Muscle of leg (tissue), 11 donors: Measurements from ENCODE around the gene KRT12. TPM values are rescaled to one million over a fixed set of nuclear protein-coding genes. Genes with fewer than 3 reads are reported as not detected.
A peak's percentile ranks its signal among the peaks of the same experiment; 100 is the strongest.

Experiments
- DNase-seq: peaks from one replicate; pipeline ENCODE4 v3.0.0; 2013
- H3K27ac ChIP-seq: one replicate; pipeline ENCODE4 v1.5.1; 2013; ENCODE audit warnings: mild to moderate bottlenecking, low read length, control low read depth
- H3K27me3 ChIP-seq: one replicate; pipeline ENCODE4 v1.6.1; 2013; ENCODE audit warnings: low read length; ENCODE audit not compliant: control insufficient read depth, insufficient read depth
- H3K36me3 ChIP-seq: one replicate; pipeline ENCODE4 v1.6.1; 2013; ENCODE audit warnings: low read length; ENCODE audit not compliant: control insufficient read depth, insufficient read depth
- H3K4me1 ChIP-seq: one replicate; pipeline ENCODE4 v1.6.1; 2013; ENCODE audit warnings: low read length; ENCODE audit not compliant: control insufficient read depth, insufficient read depth
- H3K4me3 ChIP-seq: one replicate; pipeline ENCODE4 v1.5.1; 2013; ENCODE audit warnings: low read length, control low read depth
- H3K9me3 ChIP-seq: replicated peaks from 2 replicates; pipeline ENCODE4 v1.6.1; 2013; ENCODE audit warnings: low read depth, low read length; ENCODE audit not compliant: control insufficient read depth
- WGBS: methylation state at CpG from one replicate; pipeline ENCODE4 v1.1.5; 2013; ENCODE audit warnings: missing lambda C conversion rate; ENCODE audit not compliant: insufficient coverage; 5-methylcytosine and 5-hydroxymethylcytosine counted together
- polyA plus RNA-seq, 8 donors: library from polyadenylated mRNA; unstranded; fragments of 120-200 nt; gene quantifications; one replicate each; pipeline versions ENCODE4 v1.2.1 to v1.2.3, GENCODE V29; 2013; ENCODE audit warnings: inconsistent platforms in 1 of 8, low replicate concordance in 1 of 8; ENCODE audit not compliant: insufficient read length in 8 of 8, insufficient read depth in 1 of 8
- total RNA-seq: library from RNA; stranded (reverse); fragments of 120-200 nt; gene quantifications from one replicate; pipeline ENCODE4 v1.2.4, GENCODE V29; 2013

KRT12 gene
- total and polyA plus RNA-seq, 9 donors: 0.14 to 1.2 (median 0.22) TPM; not detected in 1

- Histone ChIP-seq H3K27me3 (no peaks in the 10 kb centered on the region), H3K4me3 (no peak overlapping the region), H3K27ac (no peak overlapping the region), H3K4me1 (no peaks in the 10 kb centered on the region), H3K36me3 (no peaks in the 10 kb centered on the region), H3K9me3 (no peaks in the 10 kb centered on the region)
- DNase-seq: no peak
- WGBS: no CpG with 5 or more reads among the region's 1 CpG
Observed at GRCh38 chr17:40848583-40849235, 18.3 kb downstream of the KRT12 start.

GRCh38 chr17:40846515-40847144, 20.4 kb downstream of the KRT12 start:
- Histone ChIP-seq H3K9me3 (no peaks in the 10 kb centered on the region), H3K27me3 (no peaks in the 10 kb centered on the region), H3K36me3 (no peaks in the 10 kb centered on the region), H3K4me3 (no peak overlapping the region), H3K4me1 (no peaks in the 10 kb centered on the region), H3K27ac (no peak overlapping the region)
- no peak for DNase-seq
- WGBS: 100% methylated on average over 1 of the region's 1 CpG

GRCh38 chr17:40844671-40845107, 22.3 kb downstream of the KRT12 start:
- Histone ChIP-seq H3K36me3 (no peaks in the 10 kb centered on the region), H3K27me3 (no peaks in the 10 kb centered on the region), H3K4me1 (no peaks in the 10 kb centered on the region), H3K27ac (no peak overlapping the region), H3K9me3 (no peaks in the 10 kb centered on the region), H3K4me3 (no peak overlapping the region)
- WGBS: 82% methylated on average over 4 of the region's 4 CpGs
- DNase-seq: no peak

GRCh38 chr17:40843242-40843641, 23.8 kb downstream of the KRT12 start:
- Histone ChIP-seq H3K4me3 (no peak overlapping the region), H3K9me3 (no peaks in the 10 kb centered on the region), H3K27me3 (no peaks in the 10 kb centered on the region), H3K36me3 (no peaks in the 10 kb centered on the region), H3K27ac (no peak overlapping the region), H3K4me1 (no peaks in the 10 kb centered on the region)
- no peak for DNase-seq
- no CpG with 5 or more reads among the region's 3 CpGs for WGBS

GRCh38 chr17:40841246-40841645, 25.8 kb downstream of the KRT12 start:
- DNase-seq: peak; percentile 72
- Histone ChIP-seq H3K27ac (no peak overlapping the region), H3K9me3 (no peaks in the 10 kb centered on the region), H3K4me3 (no peak overlapping the region), H3K36me3 (no peaks in the 10 kb centered on the region), H3K27me3 (no peaks in the 10 kb centered on the region), H3K4me1 (no peaks in the 10 kb centered on the region)
- no CpG with 5 or more reads among the region's 3 CpGs for WGBS

GRCh38 chr17:40839194-40839593, 27.8 kb downstream of the KRT12 start:
- H3K27me3 ChIP-seq: no peaks in the 10 kb centered on the region
- 56% methylated on average over 1 of the region's 3 CpGs for WGBS
- peaks cover 11% of the 10 kb centered on the region for H3K36me3 ChIP-seq
- H3K4me3 ChIP-seq: no peak overlapping the region
- H3K9me3 ChIP-seq: no peaks in the 10 kb centered on the region
- DNase-seq: no peak
- no peaks in the 10 kb centered on the region for H3K4me1 ChIP-seq
- no peak overlapping the region for H3K27ac ChIP-seq

- no CpG with 5 or more reads among the region's 4 CpGs for WGBS
- Histone ChIP-seq H3K27ac (no peak overlapping the region), H3K27me3 (no peaks in the 10 kb centered on the region), H3K36me3 (peaks cover 12% of the 10 kb centered on the region), H3K9me3 (no peaks in the 10 kb centered on the region), H3K4me3 (no peak overlapping the region), H3K4me1 (no peaks in the 10 kb centered on the region)
- no peak for DNase-seq
Observed at GRCh38 chr17:40836020-40836419, 31.0 kb downstream of the KRT12 start.

GRCh38 chr17:40833882-40834281, 33.1 kb downstream of the KRT12 start:
- H3K9me3 ChIP-seq: no peaks in the 10 kb centered on the region
- no peaks in the 10 kb centered on the region for H3K4me1 ChIP-seq
- H3K36me3 ChIP-seq: peaks cover 12% of the 10 kb centered on the region
- no peak for DNase-seq
- H3K27me3 ChIP-seq: no peaks in the 10 kb centered on the region
- no peak overlapping the region for H3K27ac ChIP-seq
- no peak overlapping the region for H3K4me3 ChIP-seq

- H3K27ac ChIP-seq: no peak overlapping the region
- H3K36me3 ChIP-seq: peaks cover 12% of the 10 kb centered on the region
- no CpG with 5 or more reads among the region's 3 CpGs for WGBS
- H3K27me3 ChIP-seq: no peaks in the 10 kb centered on the region
- no peaks in the 10 kb centered on the region for H3K4me1 ChIP-seq
- no peaks in the 10 kb centered on the region for H3K9me3 ChIP-seq
- no peak overlapping the region for H3K4me3 ChIP-seq
- DNase-seq: no peak
Observed at GRCh38 chr17:40832840-40833239, 34.2 kb downstream of the KRT12 start.

GRCh38 chr17:40830085-40830776, 36.8 kb downstream of the KRT12 start:
- H3K36me3 ChIP-seq: peaks cover 8% of the 10 kb centered on the region
- H3K27ac ChIP-seq: no peak overlapping the region
- H3K27me3 ChIP-seq: no peaks in the 10 kb centered on the region
- no peaks in the 10 kb centered on the region for H3K9me3 ChIP-seq
- no peak overlapping the region for H3K4me3 ChIP-seq
- no CpG with 5 or more reads among the region's 2 CpGs for WGBS
- H3K4me1 ChIP-seq: no peaks in the 10 kb centered on the region
- DNase-seq: no peak
